Measurements from ENCODE around the gene ITPA.

GRCh38 chr20:3239026-3239866, 29.9 kb downstream of the ITPA start, which contains the start of gene SLC4A11:
- TF ChIP-seq, protein P1, sequence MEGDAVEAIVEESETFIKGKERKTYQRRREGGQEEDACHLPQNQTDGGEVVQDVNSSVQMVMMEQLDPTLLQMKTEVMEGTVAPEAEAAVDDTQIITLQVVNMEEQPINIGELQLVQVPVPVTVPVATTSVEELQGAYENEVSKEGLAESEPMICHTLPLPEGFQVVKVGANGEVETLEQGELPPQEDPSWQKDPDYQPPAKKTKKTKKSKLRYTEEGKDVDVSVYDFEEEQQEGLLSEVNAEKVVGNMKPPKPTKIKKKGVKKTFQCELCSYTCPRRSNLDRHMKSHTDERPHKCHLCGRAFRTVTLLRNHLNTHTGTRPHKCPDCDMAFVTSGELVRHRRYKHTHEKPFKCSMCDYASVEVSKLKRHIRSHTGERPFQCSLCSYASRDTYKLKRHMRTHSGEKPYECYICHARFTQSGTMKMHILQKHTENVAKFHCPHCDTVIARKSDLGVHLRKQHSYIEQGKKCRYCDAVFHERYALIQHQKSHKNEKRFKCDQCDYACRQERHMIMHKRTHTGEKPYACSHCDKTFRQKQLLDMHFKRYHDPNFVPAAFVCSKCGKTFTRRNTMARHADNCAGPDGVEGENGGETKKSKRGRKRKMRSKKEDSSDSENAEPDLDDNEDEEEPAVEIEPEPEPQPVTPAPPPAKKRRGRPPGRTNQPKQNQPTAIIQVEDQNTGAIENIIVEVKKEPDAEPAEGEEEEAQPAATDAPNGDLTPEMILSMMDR (IDR thresholded peaks at IDR 0.05): no peak
- no peak for TF ChIP-seq POLR2A (IDR thresholded peaks at IDR 0.05)
